ENCODE results near the gene MFSD6L.

DNA sequence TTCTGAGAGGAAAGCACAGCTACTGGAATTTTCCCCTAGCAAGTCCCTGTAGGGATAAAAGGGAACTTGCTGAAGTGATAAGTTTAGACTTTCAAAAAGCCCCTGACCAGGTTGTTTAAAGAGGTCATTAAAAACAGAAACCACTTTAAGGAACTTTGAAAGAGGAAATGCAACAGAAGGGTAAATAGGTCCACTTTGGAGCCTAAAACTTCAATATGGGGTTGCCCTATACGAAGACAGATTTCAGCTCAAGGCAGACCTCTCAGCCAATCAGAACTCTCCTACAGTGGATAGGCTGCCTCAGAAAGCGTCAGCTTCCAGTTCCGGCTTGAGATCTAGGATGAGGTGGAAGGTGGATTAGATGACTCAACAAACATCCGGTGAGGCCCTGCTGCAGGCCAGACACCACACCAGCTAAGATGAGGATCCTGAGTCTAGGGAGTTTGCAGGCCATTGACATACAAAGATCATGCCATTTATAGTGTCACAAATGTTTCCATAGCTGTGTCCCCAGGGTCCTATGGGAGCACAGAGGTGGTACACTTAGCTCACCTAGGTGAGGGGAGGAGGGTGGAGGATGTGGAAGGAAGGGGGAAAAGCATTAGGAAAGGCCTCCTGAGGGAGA lies 7.9 kb upstream of the MFSD6L start:
- TF ChIP-seq POLR2A (IDR thresholded peaks at IDR 0.05): no peak
- TF ChIP-seq CTCF (IDR thresholded peaks at IDR 0.05): no peak

Measured in prostate gland (tissue), 2 donors.